ENCODE results near the gene LIN9.
"Not testable (repeated sequence)": the region's sequence is repeated elsewhere in the genome, so short reads cannot be mapped to it uniquely, and the experiment has no call there.

LIN9 gene

GRCh38 chr1:226349081-226349480, 40.1 kb upstream of the LIN9 start:
- Histone ChIP-seq H2BK12ac (ENCODE audit: low read length) (no peak overlapping the region), H3K14ac (ENCODE audit: low read length) (no peak overlapping the region), H4K91ac (ENCODE audit: low read depth, low read length, poor library complexity) (no peak overlapping the region), H3K23ac (ENCODE audit: low read depth, low read length, poor library complexity) (no peak overlapping the region), H3K27me3 (ENCODE audit: control insufficient read depth in 3 of 3, insufficient read depth in 3 of 3, low read depth in 1 of 3, low read length in 3 of 3) (no peaks in the 10 kb centered on the region), H3K9ac (ENCODE audit: low read depth, low read length, poor library complexity) (no peak overlapping the region), H4K8ac (ENCODE audit: low read depth, low read length) (no peak overlapping the region), H3K4ac (ENCODE audit: low read length) (no peak overlapping the region), H2AK5ac (ENCODE audit: low read depth, low read length) (peak overlapping the region; percentile 68), H3K4me3 (ENCODE audit: low read length in 2 of 2) (no peak overlapping the region), H2BK5ac (ENCODE audit: low read length) (no peak overlapping the region), H2AFZ (ENCODE audit: low read length) (peak overlapping the region; percentile 72), H2BK15ac (ENCODE audit: low read length) (peak overlapping the region; percentile 19), H3K4me1 (ENCODE audit: control insufficient read depth in 2 of 2, insufficient read depth in 1 of 2, low read depth in 1 of 2, low read length in 2 of 2) (peaks cover 5 to 10% of the 10 kb centered on the region in 2 donors), H3K9me3 (replicated peaks in 1 of 2; ENCODE audit: control insufficient read depth in 2 of 2, insufficient read depth in 1 of 2, low read depth in 1 of 2, low read length in 2 of 2) (no peaks in the 10 kb centered on the region), H3K4me2 (ENCODE audit: insufficient read depth, low read length, poor library complexity, severe bottlenecking) (no peak overlapping the region), H2BK120ac (ENCODE audit: low read depth, low read length) (no peak overlapping the region), H3K27ac (replicated peaks; ENCODE audit: low read length) (no peak overlapping the region), H3K18ac (ENCODE audit: low read length) (peak overlapping the region; percentile 84), H3K36me3 (replicated peaks in 1 of 2; ENCODE audit: control insufficient read depth in 2 of 2, insufficient read depth in 2 of 2, low read length in 2 of 2) (no peaks in the 10 kb centered on the region), H3K79me1 (ENCODE audit: low read depth, low read length) (no peaks in the 10 kb centered on the region)
- no peak for DNase-seq (ENCODE audit: low spot score)
- WGBS, 2 donors (ENCODE audit: extremely low coverage in 2 of 2, insufficient read length in 2 of 2, insufficient replicate concordance in 1 of 2) = no CpG with 5 or more reads among the region's 11 CpGs

GRCh38 chr1:226344441-226345259, 35.7 kb upstream of the LIN9 start:
- Histone ChIP-seq H3K4me1 (ENCODE audit: control insufficient read depth in 2 of 2, insufficient read depth in 1 of 2, low read depth in 1 of 2, low read length in 2 of 2) (peaks cover 0 to 2% of the 10 kb centered on the region in 2 donors), H2AK5ac (ENCODE audit: low read depth, low read length) (no peak overlapping the region), H3K14ac (ENCODE audit: low read length) (no peak overlapping the region), H3K18ac (ENCODE audit: low read length) (no peak overlapping the region), H3K4ac (ENCODE audit: low read length) (no peak overlapping the region), H3K4me2 (ENCODE audit: insufficient read depth, low read length, poor library complexity, severe bottlenecking) (no peak overlapping the region), H3K9ac (ENCODE audit: low read depth, low read length, poor library complexity) (no peak overlapping the region), H2BK15ac (ENCODE audit: low read length) (no peak overlapping the region), H2BK12ac (ENCODE audit: low read length) (no peak overlapping the region), H3K36me3 (replicated peaks in 1 of 2; ENCODE audit: control insufficient read depth in 2 of 2, insufficient read depth in 2 of 2, low read length in 2 of 2) (no peaks in the 10 kb centered on the region), H2BK5ac (ENCODE audit: low read length) (no peak overlapping the region), H4K91ac (ENCODE audit: low read depth, low read length, poor library complexity) (no peak overlapping the region), H2AFZ (ENCODE audit: low read length) (no peak overlapping the region), H2BK120ac (ENCODE audit: low read depth, low read length) (no peak overlapping the region), H3K27ac (replicated peaks; ENCODE audit: low read length) (no peak overlapping the region), H3K4me3 (ENCODE audit: low read length in 2 of 2) (no peak overlapping the region), H3K27me3 (ENCODE audit: control insufficient read depth in 3 of 3, insufficient read depth in 3 of 3, low read depth in 1 of 3, low read length in 3 of 3) (no peaks in the 10 kb centered on the region), H3K9me3 (replicated peaks in 1 of 2; ENCODE audit: control insufficient read depth in 2 of 2, insufficient read depth in 1 of 2, low read depth in 1 of 2, low read length in 2 of 2) (peaks cover 0 to 3% of the 10 kb centered on the region in 2 donors), H4K8ac (ENCODE audit: low read depth, low read length) (no peak overlapping the region), H3K79me1 (ENCODE audit: low read depth, low read length) (no peaks in the 10 kb centered on the region), H3K23ac (ENCODE audit: low read depth, low read length, poor library complexity) (no peak overlapping the region)
- WGBS, 2 donors (ENCODE audit: extremely low coverage in 2 of 2, insufficient read length in 2 of 2, insufficient replicate concordance in 1 of 2) = no CpG with 5 or more reads among the region's 8 CpGs
- no peak for DNase-seq (ENCODE audit: low spot score)

GRCh38 chr1:226342656-226343055, 33.7 kb upstream of the LIN9 start:
- H2BK15ac ChIP-seq (ENCODE audit: low read length) = no peak overlapping the region
- H2BK12ac ChIP-seq (ENCODE audit: low read length) = no peak overlapping the region
- H3K14ac ChIP-seq (ENCODE audit: low read length) = no peak overlapping the region
- H2BK120ac ChIP-seq (ENCODE audit: low read depth, low read length) = no peak overlapping the region
- H3K27ac ChIP-seq (replicated peaks; ENCODE audit: low read length) = no peak overlapping the region
- H3K9ac ChIP-seq (ENCODE audit: low read depth, low read length, poor library complexity) = no peak overlapping the region
- H3K18ac ChIP-seq (ENCODE audit: low read length) = no peak overlapping the region
- no peak overlapping the region for H3K4me2 ChIP-seq (ENCODE audit: insufficient read depth, low read length, poor library complexity, severe bottlenecking)
- no CpG with 5 or more reads among the region's 2 CpGs for WGBS, 2 donors (ENCODE audit: extremely low coverage in 2 of 2, insufficient read length in 2 of 2, insufficient replicate concordance in 1 of 2)
- no peak overlapping the region for H4K8ac ChIP-seq (ENCODE audit: low read depth, low read length)
- no peak overlapping the region for H2AK5ac ChIP-seq (ENCODE audit: low read depth, low read length)
- no peaks in the 10 kb centered on the region for H3K27me3 ChIP-seq (ENCODE audit: control insufficient read depth in 3 of 3, insufficient read depth in 3 of 3, low read depth in 1 of 3, low read length in 3 of 3)
- H3K4me1 ChIP-seq (ENCODE audit: control insufficient read depth in 2 of 2, insufficient read depth in 1 of 2, low read depth in 1 of 2, low read length in 2 of 2) = no peaks in the 10 kb centered on the region
- H3K4ac ChIP-seq (ENCODE audit: low read length) = no peak overlapping the region
- no peak overlapping the region for H3K4me3 ChIP-seq (ENCODE audit: low read length in 2 of 2)
- peaks cover 0 to 3% of the 10 kb centered on the region in 2 donors for H3K9me3 ChIP-seq (replicated peaks in 1 of 2; ENCODE audit: control insufficient read depth in 2 of 2, insufficient read depth in 1 of 2, low read depth in 1 of 2, low read length in 2 of 2)
- no peak for DNase-seq (ENCODE audit: low spot score)
- no peak overlapping the region for H4K91ac ChIP-seq (ENCODE audit: low read depth, low read length, poor library complexity)
- no peak overlapping the region for H2AFZ ChIP-seq (ENCODE audit: low read length)
- no peak overlapping the region for H3K23ac ChIP-seq (ENCODE audit: low read depth, low read length, poor library complexity)
- no peaks in the 10 kb centered on the region for H3K79me1 ChIP-seq (ENCODE audit: low read depth, low read length)
- H3K36me3 ChIP-seq (replicated peaks in 1 of 2; ENCODE audit: control insufficient read depth in 2 of 2, insufficient read depth in 2 of 2, low read length in 2 of 2) = no peaks in the 10 kb centered on the region
- H2BK5ac ChIP-seq (ENCODE audit: low read length) = no peak overlapping the region

- not testable (repeated sequence) for H3K23ac ChIP-seq (ENCODE audit: low read depth, low read length, poor library complexity); H3K4me3 ChIP-seq (ENCODE audit: low read length in 2 of 2); H3K4me2 ChIP-seq (ENCODE audit: insufficient read depth, low read length, poor library complexity, severe bottlenecking); H2BK5ac ChIP-seq (ENCODE audit: low read length); H3K14ac ChIP-seq (ENCODE audit: low read length); H2BK120ac ChIP-seq (ENCODE audit: low read depth, low read length); H2BK12ac ChIP-seq (ENCODE audit: low read length); H4K91ac ChIP-seq (ENCODE audit: low read depth, low read length, poor library complexity); H4K8ac ChIP-seq (ENCODE audit: low read depth, low read length); H3K18ac ChIP-seq (ENCODE audit: low read length); H3K27ac ChIP-seq (replicated peaks; ENCODE audit: low read length); H3K9me3 ChIP-seq (replicated peaks in 1 of 2; ENCODE audit: control insufficient read depth in 2 of 2, insufficient read depth in 1 of 2, low read depth in 1 of 2, low read length in 2 of 2); H3K4ac ChIP-seq (ENCODE audit: low read length); H3K4me1 ChIP-seq (ENCODE audit: control insufficient read depth in 2 of 2, insufficient read depth in 1 of 2, low read depth in 1 of 2, low read length in 2 of 2); H3K27me3 ChIP-seq (ENCODE audit: control insufficient read depth in 3 of 3, insufficient read depth in 3 of 3, low read depth in 1 of 3, low read length in 3 of 3); H2AFZ ChIP-seq (ENCODE audit: low read length); H3K79me1 ChIP-seq (ENCODE audit: low read depth, low read length); H3K36me3 ChIP-seq (replicated peaks in 1 of 2; ENCODE audit: control insufficient read depth in 2 of 2, insufficient read depth in 2 of 2, low read length in 2 of 2); H2BK15ac ChIP-seq (ENCODE audit: low read length); H3K9ac ChIP-seq (ENCODE audit: low read depth, low read length, poor library complexity); H2AK5ac ChIP-seq (ENCODE audit: low read depth, low read length); DNase-seq (ENCODE audit: low spot score)
- whole genome bisulfite sequencing, 2 donors (ENCODE audit: extremely low coverage in 2 of 2, insufficient read length in 2 of 2, insufficient replicate concordance in 1 of 2) = no CpG with 5 or more reads among the region's 3 CpGs
Measured at GRCh38 chr1:226340111-226340510, 31.1 kb upstream of the LIN9 start.
